ENCODE results near the gene CD300LD. TPM values are rescaled to one million over a fixed set of nuclear protein-coding genes. Genes with fewer than 3 reads are reported as not detected.

Gene CD300LD
- not detected in 2 replicates for total RNA-seq

GRCh38 chr17:74592087-74592990 is at the start of gene CD300LD:
Gene CD300LD, minus strand, starts transcription at chr17:74592283. Its CDS starts 81 bp downstream, at chr17:74592202.

GRCh38 chr17:74623693-74624093 is 31.6 kb upstream of the CD300LD start, which contains the start of gene CD300E:
Gene CD300E, minus strand, starts transcription at chr17:74623738. Its CDS starts 117 bp downstream, at chr17:74623621.

GRCh38 chr17:74567397-74567796 is 24.7 kb downstream of the CD300LD start, which contains the start of gene CD300H:
Gene CD300H, minus strand, starts transcription at chr17:74567509.

GRCh38 chr17:74545843-74546230 is 46.2 kb downstream of the CD300LD start, which contains the start of gene CD300C:
Gene CD300C, minus strand, starts transcription at chr17:74546115. Its CDS starts 333 bp downstream, at chr17:74545782.

GRCh38 chr17:74531231-74531761 is 60.8 kb downstream of the CD300LD start, which contains the start of gene CD300LB:
Gene CD300LB, minus strand, starts transcription at chr17:74531475. Its CDS starts 125 bp downstream, at chr17:74531350.

Other genes starting within 250 kb of the CD300LD start
- gene BTBD17, start 230.4 kb downstream of the CD300LD start, total RNA-seq: under 0.01 TPM in 1 of 2 replicates, not detected in the other
- gene GPR142, start 224.8 kb downstream of the CD300LD start, total RNA-seq: not detected in 2 replicates
- not detected in 2 replicates for gene GPRC5C, start 160.2 kb downstream of the CD300LD start, total RNA-seq
- gene CD300A, start 125.6 kb downstream of the CD300LD start, total RNA-seq: not detected in 2 replicates
- not detected in 2 replicates for gene CD300LB, start 60.8 kb downstream of the CD300LD start, total RNA-seq
- not detected in 2 replicates for gene CD300C, start 46.2 kb downstream of the CD300LD start, total RNA-seq
- not detected in 2 replicates for gene CD300H, start 24.8 kb downstream of the CD300LD start, total RNA-seq
- gene CD300E, start 31.5 kb upstream of the CD300LD start, total RNA-seq: not detected in 2 replicates
- gene CD300LF, start 120.6 kb upstream of the CD300LD start, total RNA-seq: not detected in 2 replicates
- gene RAB37, start 145.0 kb upstream of the CD300LD start, total RNA-seq: 0.13 and 0.43 TPM in 2 replicates
- gene NHERF1, start 156.3 kb upstream of the CD300LD start, total RNA-seq: 17.8 and 30.4 TPM in 2 replicates
- gene NAT9, start 184.1 kb upstream of the CD300LD start, total RNA-seq: 22.9 and 28.6 TPM in 2 replicates